HepG2 (cell line): Measurements from ENCODE around the gene MYH10. TPM values are rescaled to one million over a fixed set of nuclear protein-coding genes. Genes with fewer than 3 reads are reported as not detected.
A peak's percentile ranks its signal among the peaks of the same experiment; 100 is the strongest.

Experiments used
- ELF1 ChIP-seq: sonication (generic); formaldehyde crosslinking; IDR thresholded peaks from 2 replicates; pipeline ENCODE4 v1.4.0; 2020; ENCODE audit warnings: missing genetic modification reagents
- KDM1A ChIP-seq: IDR thresholded peaks from 2 replicates; pipeline ENCODE4 v1.6.1; 2016; ENCODE audit warnings: missing compliant biosample characterization
- ONECUT2 ChIP-seq: sonication (generic); formaldehyde crosslinking; IDR thresholded peaks from 2 replicates; pipeline ENCODE4 v1.4.0; 2020; ENCODE audit warnings: missing genetic modification reagents
- SP4 ChIP-seq: sonication (generic); formaldehyde crosslinking; IDR thresholded peaks from 2 replicates; pipeline ENCODE4 v1.8.1; 2023; ENCODE audit warnings: mild to moderate bottlenecking, missing genetic modification reagents
- ZBTB42 ChIP-seq: sonication (generic); formaldehyde crosslinking; IDR thresholded peaks from 2 replicates; pipeline ENCODE4 v1.5.0; 2020; ENCODE audit warnings: mild to moderate bottlenecking, missing genetic modification reagents
- ZFP36 ChIP-seq: fragments of 150-350 bp; IDR thresholded peaks from 2 replicates; pipeline ENCODE4 v1.6.1; 2018; ENCODE audit warnings: borderline replicate concordance, low read length, low read depth; ENCODE audit not compliant: partially characterized antibody
- ZNF121 ChIP-seq: sonication (generic); formaldehyde crosslinking; IDR thresholded peaks from 2 replicates; pipeline ENCODE4 v1.5.0; 2020; ENCODE audit warnings: mild to moderate bottlenecking, missing genetic modification reagents
- ZNF552 ChIP-seq: sonication (generic); formaldehyde crosslinking; IDR thresholded peaks from 2 replicates; pipeline ENCODE4 v1.9.0; 2022; ENCODE audit warnings: missing genetic modification reagents, mild to moderate bottlenecking, borderline replicate concordance
- polyA plus RNA-seq, 8 experiments: library from polyadenylated mRNA; depleted of rRNA in 3 of 8; stranded (reverse) in 7 of 8; unstranded in 1 of 8; fragments of >200 nt; fragmentation: Illumina TruSeq in 4 of 8; extraction: Trizol in 4 of 8; gene quantifications; 2 replicates each; pipeline versions ENCODE4 v1.2.1 to v1.2.3, GENCODE V29; 2011 to 2016; ENCODE audit warnings: low read depth in 4 of 8, missing spikeins in 1 of 8, mixed read lengths in 1 of 8; ENCODE audit not compliant: insufficient read depth in 1 of 8
- total RNA-seq, 5 experiments: library from RNA; depleted of rRNA; stranded (reverse); fragments of >200 nt; fragmentation: Illumina TruSeq; extraction: Trizol; gene quantifications; 2 replicates each; pipeline ENCODE4 v1.2.3, GENCODE V29; 2016; ENCODE audit warnings: low read depth in 1 of 5
- TF ChIP-seq, protein P1 (sequence below): sonication (generic); formaldehyde crosslinking; IDR thresholded peaks from one replicate; pipeline ENCODE4 v1.5.1; 2020; ENCODE audit warnings: mild to moderate bottlenecking, missing genetic modification reagents; ENCODE audit errors: not compliant biosample characterization
- TF ChIP-seq, protein P2 (sequence below): sonication (generic); formaldehyde crosslinking; conservative IDR thresholded peaks from 2 replicates; pipeline ENCODE4 v1.8.0; 2022; ENCODE audit warnings: mild to moderate bottlenecking, moderate library complexity, missing genetic modification reagents
- TF ChIP-seq, protein P3 (sequence below): sonication (generic); formaldehyde crosslinking; IDR thresholded peaks from 2 replicates; pipeline ENCODE4 v1.4.0; 2020; ENCODE audit warnings: missing genetic modification reagents, borderline replicate concordance
- TF ChIP-seq, protein P4 (sequence below): sonication (generic); formaldehyde crosslinking; IDR thresholded peaks from 2 replicates; pipeline ENCODE4 v1.9.0; 2021; ENCODE audit warnings: missing genetic modification reagents, borderline replicate concordance
- TF ChIP-seq, protein P5 (sequence below): sonication (generic); formaldehyde crosslinking; IDR thresholded peaks from 2 replicates; pipeline ENCODE4 v1.4.0; 2020; ENCODE audit warnings: missing genetic modification reagents

The MYH10 gene
- total and polyA plus RNA-seq, 2 of the 13 experiments (the other 11 are each of a cell fraction or from before 2014, with no cell fraction given) = 43.4 to 68.6 TPM

DNA sequence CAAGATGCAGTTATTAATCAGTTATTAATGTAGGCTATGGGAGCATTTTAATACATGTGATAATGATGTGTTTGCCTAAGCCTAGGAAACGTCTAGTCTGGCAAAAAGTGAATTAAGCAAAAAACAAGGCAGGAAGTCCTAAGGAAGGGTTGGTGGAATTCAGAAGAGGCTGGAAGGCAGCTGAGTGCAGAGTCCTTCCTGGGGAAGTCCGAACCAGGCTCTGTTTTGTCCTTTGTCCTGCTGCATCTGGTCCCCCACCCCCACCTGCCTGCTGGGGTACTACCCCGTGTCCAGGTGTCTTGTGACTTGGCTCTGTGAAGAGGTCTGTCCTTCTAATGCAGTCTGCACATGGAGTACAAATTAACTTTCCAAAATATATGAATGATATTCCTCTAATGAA lies 1.5 kb upstream of the MYH10 start (continued):
- TF ChIP-seq, protein P1, sequence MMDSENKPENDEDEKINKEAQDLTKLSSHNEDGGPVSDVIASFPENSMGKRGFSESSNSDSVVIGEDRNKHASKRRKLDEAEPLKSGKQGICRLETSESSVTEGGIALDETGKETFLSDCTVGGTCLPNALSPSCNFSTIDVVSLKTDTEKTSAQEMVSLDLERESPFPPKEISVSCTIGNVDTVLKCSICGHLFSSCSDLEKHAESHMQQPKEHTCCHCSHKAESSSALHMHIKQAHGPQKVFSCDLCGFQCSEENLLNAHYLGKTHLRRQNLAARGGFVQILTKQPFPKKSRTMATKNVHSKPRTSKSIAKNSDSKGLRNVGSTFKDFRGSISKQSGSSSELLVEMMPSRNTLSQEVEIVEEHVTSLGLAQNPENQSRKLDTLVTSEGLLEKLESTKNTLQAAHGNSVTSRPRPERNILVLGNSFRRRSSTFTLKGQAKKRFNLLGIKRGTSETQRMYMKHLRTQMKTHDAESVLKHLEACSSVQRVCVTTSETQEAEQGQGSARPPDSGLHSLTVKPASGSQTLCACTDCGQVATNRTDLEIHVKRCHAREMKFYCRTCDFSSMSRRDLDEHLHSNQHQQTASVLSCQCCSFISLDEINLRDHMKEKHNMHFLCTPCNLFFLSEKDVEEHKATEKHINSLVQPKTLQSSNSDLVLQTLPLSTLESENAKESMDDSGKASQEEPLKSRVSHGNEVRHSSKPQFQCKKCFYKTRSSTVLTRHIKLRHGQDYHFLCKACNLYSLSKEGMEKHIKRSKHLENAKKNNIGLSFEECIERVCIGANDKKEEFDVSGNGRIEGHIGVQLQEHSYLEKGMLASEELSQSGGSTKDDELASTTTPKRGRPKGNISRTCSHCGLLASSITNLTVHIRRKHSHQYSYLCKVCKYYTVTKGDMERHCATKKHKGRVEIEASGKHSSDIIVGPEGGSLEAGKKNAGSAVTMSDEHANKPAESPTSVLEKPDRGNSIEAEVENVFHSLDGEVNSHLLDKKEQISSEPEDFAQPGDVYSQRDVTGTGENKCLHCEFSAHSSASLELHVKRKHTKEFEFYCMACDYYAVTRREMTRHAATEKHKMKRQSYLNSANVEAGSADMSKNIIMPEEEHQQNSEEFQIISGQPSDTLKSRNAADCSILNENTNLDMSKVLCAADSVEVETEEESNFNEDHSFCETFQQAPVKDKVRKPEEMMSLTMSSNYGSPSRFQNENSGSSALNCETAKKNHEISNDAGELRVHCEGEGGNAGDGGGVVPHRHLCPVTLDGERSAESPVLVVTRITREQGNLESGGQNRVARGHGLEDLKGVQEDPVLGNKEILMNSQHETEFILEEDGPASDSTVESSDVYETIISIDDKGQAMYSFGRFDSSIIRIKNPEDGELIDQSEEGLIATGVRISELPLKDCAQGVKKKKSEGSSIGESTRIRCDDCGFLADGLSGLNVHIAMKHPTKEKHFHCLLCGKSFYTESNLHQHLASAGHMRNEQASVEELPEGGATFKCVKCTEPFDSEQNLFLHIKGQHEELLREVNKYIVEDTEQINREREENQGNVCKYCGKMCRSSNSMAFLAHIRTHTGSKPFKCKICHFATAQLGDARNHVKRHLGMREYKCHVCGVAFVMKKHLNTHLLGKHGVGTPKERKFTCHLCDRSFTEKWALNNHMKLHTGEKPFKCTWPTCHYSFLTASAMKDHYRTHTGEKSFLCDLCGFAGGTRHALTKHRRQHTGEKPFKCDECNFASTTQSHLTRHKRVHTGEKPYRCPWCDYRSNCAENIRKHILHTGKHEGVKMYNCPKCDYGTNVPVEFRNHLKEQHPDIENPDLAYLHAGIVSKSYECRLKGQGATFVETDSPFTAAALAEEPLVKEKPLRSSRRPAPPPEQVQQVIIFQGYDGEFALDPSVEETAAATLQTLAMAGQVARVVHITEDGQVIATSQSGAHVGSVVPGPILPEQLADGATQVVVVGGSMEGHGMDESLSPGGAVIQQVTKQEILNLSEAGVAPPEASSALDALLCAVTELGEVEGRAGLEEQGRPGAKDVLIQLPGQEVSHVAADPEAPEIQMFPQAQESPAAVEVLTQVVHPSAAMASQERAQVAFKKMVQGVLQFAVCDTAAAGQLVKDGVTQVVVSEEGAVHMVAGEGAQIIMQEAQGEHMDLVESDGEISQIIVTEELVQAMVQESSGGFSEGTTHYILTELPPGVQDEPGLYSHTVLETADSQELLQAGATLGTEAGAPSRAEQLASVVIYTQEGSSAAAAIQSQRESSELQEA (CRISPR knock-in tag) = no peak
- TF ChIP-seq ZFP36 = no peak
- no peak for TF ChIP-seq ZNF121
- TF ChIP-seq ELF1 = no peak
- TF ChIP-seq, protein P2, sequence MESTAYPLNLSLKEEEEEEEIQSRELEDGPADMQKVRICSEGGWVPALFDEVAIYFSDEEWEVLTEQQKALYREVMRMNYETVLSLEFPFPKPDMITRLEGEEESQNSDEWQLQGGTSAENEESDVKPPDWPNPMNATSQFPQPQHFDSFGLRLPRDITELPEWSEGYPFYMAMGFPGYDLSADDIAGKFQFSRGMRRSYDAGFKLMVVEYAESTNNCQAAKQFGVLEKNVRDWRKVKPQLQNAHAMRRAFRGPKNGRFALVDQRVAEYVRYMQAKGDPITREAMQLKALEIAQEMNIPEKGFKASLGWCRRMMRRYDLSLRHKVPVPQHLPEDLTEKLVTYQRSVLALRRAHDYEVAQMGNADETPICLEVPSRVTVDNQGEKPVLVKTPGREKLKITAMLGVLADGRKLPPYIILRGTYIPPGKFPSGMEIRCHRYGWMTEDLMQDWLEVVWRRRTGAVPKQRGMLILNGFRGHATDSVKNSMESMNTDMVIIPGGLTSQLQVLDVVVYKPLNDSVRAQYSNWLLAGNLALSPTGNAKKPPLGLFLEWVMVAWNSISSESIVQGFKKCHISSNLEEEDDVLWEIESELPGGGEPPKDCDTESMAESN (CRISPR knock-in tag) = no peak
- TF ChIP-seq, protein P3, sequence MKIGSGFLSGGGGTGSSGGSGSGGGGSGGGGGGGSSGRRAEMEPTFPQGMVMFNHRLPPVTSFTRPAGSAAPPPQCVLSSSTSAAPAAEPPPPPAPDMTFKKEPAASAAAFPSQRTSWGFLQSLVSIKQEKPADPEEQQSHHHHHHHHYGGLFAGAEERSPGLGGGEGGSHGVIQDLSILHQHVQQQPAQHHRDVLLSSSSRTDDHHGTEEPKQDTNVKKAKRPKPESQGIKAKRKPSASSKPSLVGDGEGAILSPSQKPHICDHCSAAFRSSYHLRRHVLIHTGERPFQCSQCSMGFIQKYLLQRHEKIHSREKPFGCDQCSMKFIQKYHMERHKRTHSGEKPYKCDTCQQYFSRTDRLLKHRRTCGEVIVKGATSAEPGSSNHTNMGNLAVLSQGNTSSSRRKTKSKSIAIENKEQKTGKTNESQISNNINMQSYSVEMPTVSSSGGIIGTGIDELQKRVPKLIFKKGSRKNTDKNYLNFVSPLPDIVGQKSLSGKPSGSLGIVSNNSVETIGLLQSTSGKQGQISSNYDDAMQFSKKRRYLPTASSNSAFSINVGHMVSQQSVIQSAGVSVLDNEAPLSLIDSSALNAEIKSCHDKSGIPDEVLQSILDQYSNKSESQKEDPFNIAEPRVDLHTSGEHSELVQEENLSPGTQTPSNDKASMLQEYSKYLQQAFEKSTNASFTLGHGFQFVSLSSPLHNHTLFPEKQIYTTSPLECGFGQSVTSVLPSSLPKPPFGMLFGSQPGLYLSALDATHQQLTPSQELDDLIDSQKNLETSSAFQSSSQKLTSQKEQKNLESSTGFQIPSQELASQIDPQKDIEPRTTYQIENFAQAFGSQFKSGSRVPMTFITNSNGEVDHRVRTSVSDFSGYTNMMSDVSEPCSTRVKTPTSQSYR = peak; percentile 87; the same call in 1 of the 2 replicates
- no peak for TF ChIP-seq KDM1A (CRISPR knock-in tag)
- TF ChIP-seq ZBTB42 = no peak
- no peak for TF ChIP-seq ZNF552
- TF ChIP-seq ONECUT2 (CRISPR knock-in tag) = no peak
- TF ChIP-seq, protein P4, sequence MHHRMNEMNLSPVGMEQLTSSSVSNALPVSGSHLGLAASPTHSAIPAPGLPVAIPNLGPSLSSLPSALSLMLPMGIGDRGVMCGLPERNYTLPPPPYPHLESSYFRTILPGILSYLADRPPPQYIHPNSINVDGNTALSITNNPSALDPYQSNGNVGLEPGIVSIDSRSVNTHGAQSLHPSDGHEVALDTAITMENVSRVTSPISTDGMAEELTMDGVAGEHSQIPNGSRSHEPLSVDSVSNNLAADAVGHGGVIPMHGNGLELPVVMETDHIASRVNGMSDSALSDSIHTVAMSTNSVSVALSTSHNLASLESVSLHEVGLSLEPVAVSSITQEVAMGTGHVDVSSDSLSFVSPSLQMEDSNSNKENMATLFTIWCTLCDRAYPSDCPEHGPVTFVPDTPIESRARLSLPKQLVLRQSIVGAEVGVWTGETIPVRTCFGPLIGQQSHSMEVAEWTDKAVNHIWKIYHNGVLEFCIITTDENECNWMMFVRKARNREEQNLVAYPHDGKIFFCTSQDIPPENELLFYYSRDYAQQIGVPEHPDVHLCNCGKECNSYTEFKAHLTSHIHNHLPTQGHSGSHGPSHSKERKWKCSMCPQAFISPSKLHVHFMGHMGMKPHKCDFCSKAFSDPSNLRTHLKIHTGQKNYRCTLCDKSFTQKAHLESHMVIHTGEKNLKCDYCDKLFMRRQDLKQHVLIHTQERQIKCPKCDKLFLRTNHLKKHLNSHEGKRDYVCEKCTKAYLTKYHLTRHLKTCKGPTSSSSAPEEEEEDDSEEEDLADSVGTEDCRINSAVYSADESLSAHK = no peak
- TF ChIP-seq, protein P5, sequence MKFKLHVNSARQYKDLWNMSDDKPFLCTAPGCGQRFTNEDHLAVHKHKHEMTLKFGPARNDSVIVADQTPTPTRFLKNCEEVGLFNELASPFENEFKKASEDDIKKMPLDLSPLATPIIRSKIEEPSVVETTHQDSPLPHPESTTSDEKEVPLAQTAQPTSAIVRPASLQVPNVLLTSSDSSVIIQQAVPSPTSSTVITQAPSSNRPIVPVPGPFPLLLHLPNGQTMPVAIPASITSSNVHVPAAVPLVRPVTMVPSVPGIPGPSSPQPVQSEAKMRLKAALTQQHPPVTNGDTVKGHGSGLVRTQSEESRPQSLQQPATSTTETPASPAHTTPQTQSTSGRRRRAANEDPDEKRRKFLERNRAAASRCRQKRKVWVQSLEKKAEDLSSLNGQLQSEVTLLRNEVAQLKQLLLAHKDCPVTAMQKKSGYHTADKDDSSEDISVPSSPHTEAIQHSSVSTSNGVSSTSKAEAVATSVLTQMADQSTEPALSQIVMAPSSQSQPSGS (CRISPR knock-in tag) = no peak
- no peak for TF ChIP-seq SP4 (CRISPR knock-in tag)
